Common myeloid progenitor, CD34-positive (primary cell): ENCODE results near the gene HSD17B4.
"Not testable (repeated sequence)": the region's sequence is repeated elsewhere in the genome, so short reads cannot be mapped to it uniquely, and the experiment has no call there.

ENCODE experiments used
- CTCF ChIA-PET: fragments of 350-600 bp; sonication (Branson Sonifier 250); formaldehyde crosslinking; loops from one replicate; lab custom pipeline; 2021; ENCODE audit warnings: antibody characterized with exemption; lab: Charles Lee
- POLR2A ChIA-PET: fragments of 350-600 bp; sonication (Branson Sonifier 250); formaldehyde crosslinking; loops from one replicate; lab custom pipeline; 2021; ENCODE audit warnings: antibody characterized with exemption; lab: Charles Lee
- DNase-seq, 3 donors: peaks; one replicate each; pipeline versions ENCODE4 v3.0.0 to v3.0.0-alpha.2; 2013
- H3K27ac ChIP-seq, 2 experiments: 1 replicate in 1 of 2; 2 replicates in 1 of 2; pipeline ENCODE4 v1.7.0; 2013; ENCODE audit warnings: inconsistent platforms in 2 of 2, low read length in 2 of 2, mild to moderate bottlenecking in 2 of 2, low read depth in 1 of 2, moderate library complexity in 1 of 2; ENCODE audit not compliant: severe bottlenecking in 2 of 2, insufficient read depth in 1 of 2, poor library complexity in 1 of 2
- H3K27me3 ChIP-seq, 5 experiments: replicated peaks in 2 of 5; 1 replicate in 3 of 5; 2 replicates in 2 of 5; pipeline versions ENCODE4 v1.6.1 to v1.7.0; 2013; ENCODE audit warnings: low read length in 4 of 5, mild to moderate bottlenecking in 2 of 5, moderate library complexity in 2 of 5, inconsistent platforms in 1 of 5; ENCODE audit not compliant: insufficient read depth in 5 of 5, control insufficient read depth in 4 of 5
- H3K36me3 ChIP-seq, 4 experiments: 1 replicate in 2 of 4; 2 replicates in 2 of 4; pipeline versions ENCODE4 v1.6.1 to v1.7.0; 2013; ENCODE audit warnings: low read length in 3 of 4, control low read depth in 1 of 4, mild to moderate bottlenecking in 1 of 4; ENCODE audit not compliant: control insufficient read depth in 4 of 4, insufficient read depth in 4 of 4
- H3K4me1 ChIP-seq, 4 experiments: 1 replicate in 3 of 4; 2 replicates in 1 of 4; pipeline versions ENCODE4 v1.6.1 to v1.7.1; 2013; ENCODE audit warnings: low read length in 3 of 4, mild to moderate bottlenecking in 3 of 4, control low read depth in 1 of 4, inconsistent platforms in 1 of 4, moderate library complexity in 1 of 4; ENCODE audit not compliant: control insufficient read depth in 4 of 4, insufficient read depth in 4 of 4; ENCODE audit errors: control extremely low read depth in 1 of 4
- H3K4me3 ChIP-seq, 7 experiments: 1 replicate in 4 of 7; 2 replicates in 3 of 7; pipeline versions ENCODE4 v1.5.1 to v1.7.0; 2013; ENCODE audit warnings: mild to moderate bottlenecking in 7 of 7, low read length in 6 of 7, moderate library complexity in 6 of 7, inconsistent platforms in 2 of 7, low read depth in 2 of 7, control low read depth in 1 of 7; ENCODE audit not compliant: insufficient read depth in 4 of 7, control insufficient read depth in 1 of 7; ENCODE audit errors: extremely low read depth in 1 of 7
- H3K9me3 ChIP-seq, 5 experiments: 1 replicate in 4 of 5; 2 replicates in 1 of 5; pipeline versions ENCODE4 v1.6.1 to v1.7.1; 2013; ENCODE audit warnings: low read length in 4 of 5, mild to moderate bottlenecking in 2 of 5, inconsistent platforms in 1 of 5, low read depth in 1 of 5, moderate library complexity in 1 of 5; ENCODE audit not compliant: control insufficient read depth in 4 of 5, insufficient read depth in 2 of 5; ENCODE audit errors: control extremely low read depth in 1 of 5
- WGBS: methylation state at CpG from one replicate; pipeline ENCODE4 v1.1.5; 2013; ENCODE audit not compliant: insufficient coverage; 5-methylcytosine and 5-hydroxymethylcytosine counted together

Gene HSD17B4

GRCh38 chr5:119418606-119419100 lies 33.6 kb upstream of the HSD17B4 start:
- WGBS, result no CpG with 5 or more reads among the region's 2 CpGs
- no peak for DNase-seq
- Histone ChIP-seq H3K4me1 (peaks cover 9 to 32% (median 24%) of the 10 kb centered on the region in 4 experiments), H3K27ac (no peak overlapping the region), H3K27me3 (no peaks in the 10 kb centered on the region), H3K9me3 (no peaks in the 10 kb centered on the region), H3K4me3 (no peak overlapping the region), H3K36me3 (no peaks in the 10 kb centered on the region)
- CTCF ChIA-PET, result interaction anchor here (0.8 to 2.7 kb wide), 8 partner anchors 8 to 431 kb away, joined by 3 to 10 read pairs (median 4); partner anchors contain the start of gene DTWD2
- POLR2A ChIA-PET, result interaction anchor here (1.1 kb wide), 1 partner anchor 150 kb away, joined by 4 read pairs; no protein-coding TSS in a partner anchor

- CTCF ChIA-PET, result interaction anchor here (1.5 kb wide), 3 partner anchors 10 to 15 kb away, joined by 3 to 5 read pairs (median 3); no protein-coding TSS in a partner anchor
- no peaks in the 10 kb centered on the region for H3K9me3 ChIP-seq
- peaks cover 9 to 32% (median 22%) of the 10 kb centered on the region in 4 experiments for H3K4me1 ChIP-seq
- H3K27me3 ChIP-seq, result no peaks in the 10 kb centered on the region
- no peak overlapping the region for H3K27ac ChIP-seq
- 30% methylated on average over 2 of the region's 3 CpGs for WGBS
- no peaks in the 10 kb centered on the region for H3K36me3 ChIP-seq
- POLR2A ChIA-PET, result no interaction called here
- H3K4me3 ChIP-seq, result peak overlapping the region in 1 of 7 experiments; percentile 0
- DNase-seq, result peak in 2 of 3 donors; percentile 76 to 84
These were observed 32.1 kb upstream of the HSD17B4 start for GRCh38 chr5:119420169-119420568.

GRCh38 chr5:119426057-119426456 lies 26.2 kb upstream of the HSD17B4 start:
- DNase-seq, result peak in 2 of 3 donors; percentile 56 to 69
- no peaks in the 10 kb centered on the region for H3K9me3 ChIP-seq
- H3K36me3 ChIP-seq, result no peaks in the 10 kb centered on the region
- H3K27me3 ChIP-seq, result no peaks in the 10 kb centered on the region
- WGBS, result 80% methylated on average over 1 of the region's 3 CpGs
- H3K4me3 ChIP-seq, result no peak overlapping the region
- ChIA-PET POLR2A (no interaction called here), CTCF (interaction anchor here (1.4 kb wide), 1 partner anchor 8 kb away, joined by 4 read pairs; no protein-coding TSS in a partner anchor)
- H3K4me1 ChIP-seq, result peaks cover 6 to 25% (median 15%) of the 10 kb centered on the region in 4 experiments
- H3K27ac ChIP-seq, result no peak overlapping the region

- CTCF ChIA-PET, result interaction anchor here (0.8 to 1.4 kb wide), 2 partner anchors 8 to 9 kb away, joined by 3 to 4 read pairs; no protein-coding TSS in a partner anchor
These were observed 25.2 kb upstream of the HSD17B4 start for GRCh38 chr5:119427060-119427459.

GRCh38 chr5:119427596-119427995 lies 24.7 kb upstream of the HSD17B4 start:
- H3K36me3 ChIP-seq, POLR2A ChIA-PET, H3K27ac ChIP-seq, H3K27me3 ChIP-seq, H3K9me3 ChIP-seq: not testable (repeated sequence)
- Histone ChIP-seq H3K4me1 (peaks cover 6 to 25% (median 15%) of the 10 kb centered on the region in 4 experiments), H3K4me3 (peak overlapping the region in 1 of 7 experiments; percentile 33)
- WGBS, result 7% methylated on average over 3 of the region's 4 CpGs
- CTCF ChIA-PET, result interaction anchor here (1.0 to 1.4 kb wide), 2 partner anchors 9 kb away, joined by 4 read pairs; no protein-coding TSS in a partner anchor
- peak in 2 of 3 donors; percentile 33 to 53 for DNase-seq

More at GRCh38 chr5:119427060-119427459, 25.2 kb upstream of the HSD17B4 start:
- POLR2A ChIA-PET, result no interaction called here
- Histone ChIP-seq H3K4me3 (no peak overlapping the region), H3K4me1 (peaks cover 6 to 25% (median 15%) of the 10 kb centered on the region in 4 experiments), H3K36me3 (no peaks in the 10 kb centered on the region), H3K27ac (no peak overlapping the region), H3K9me3 (no peaks in the 10 kb centered on the region), H3K27me3 (no peaks in the 10 kb centered on the region)
- no peak for DNase-seq
- 92% methylated on average over 2 of the region's 2 CpGs for WGBS

- POLR2A ChIA-PET, H3K27ac ChIP-seq, H3K4me3 ChIP-seq, H3K36me3 ChIP-seq, H3K27me3 ChIP-seq, H3K9me3 ChIP-seq: not testable (repeated sequence)
- peaks cover 6 to 25% (median 15%) of the 10 kb centered on the region in 4 experiments for H3K4me1 ChIP-seq
- CTCF ChIA-PET, result interaction anchor here (1.0 kb wide), 1 partner anchor 10 kb away, joined by 4 read pairs; no protein-coding TSS in a partner anchor
- peak in 1 of 3 donors; percentile 15 for DNase-seq
- no CpG with 5 or more reads among the region's 1 CpG for WGBS
These were observed 24.1 kb upstream of the HSD17B4 start for GRCh38 chr5:119428166-119428565.

- H3K36me3 ChIP-seq, H3K27ac ChIP-seq, H3K27me3 ChIP-seq, H3K9me3 ChIP-seq, DNase-seq, POLR2A ChIA-PET, H3K4me3 ChIP-seq: not testable (repeated sequence)
- 100% methylated on average over 1 of the region's 3 CpGs for WGBS
- peaks cover 6 to 25% (median 15%) of the 10 kb centered on the region in 4 experiments for H3K4me1 ChIP-seq
- CTCF ChIA-PET, result interaction anchor here (1.0 kb wide), 1 partner anchor 10 kb away, joined by 4 read pairs; no protein-coding TSS in a partner anchor
These were observed 23.7 kb upstream of the HSD17B4 start for GRCh38 chr5:119428574-119428973.
